Pancreas (tissue), 10 donors: ENCODE results near the gene BAIAP3. TPM values are rescaled to one million over a fixed set of nuclear protein-coding genes. Genes with fewer than 3 reads are reported as not detected.

ENCODE experiments used
- ATAC-seq, 4 donors: fragments of 200-7000 bp; cut with Tn5 transposase; one replicate each; pipeline versions ENCODE4 v1.8.0 to v1.9.1; 2020; ENCODE audit warnings: mild to moderate bottlenecking in 4 of 4, moderate library complexity in 4 of 4
- DNase-seq, 6 donors: peaks; one replicate each; pipeline ENCODE4 v3.0.0-alpha.2; 2020
- FAIRE-seq: peaks from 2 replicates; lab custom pipeline; 2012; peaks lifted over from hg19 to GRCh38; lab: Jason Lieb, UNC
- H3K27ac ChIP-seq, 4 donors: fragments of 200-600 bp; sonication (generic); 1 replicate in 3 of 4; 2 replicates in 1 of 4; pipeline versions ENCODE4 v1.5.0 to v1.8.0; 2020
- H3K27me3 ChIP-seq, 4 donors: fragments of 200-600 bp; one replicate each; pipeline ENCODE4 v1.8.0; 2021
- H3K36me3 ChIP-seq, 3 donors: fragments of 200-600 bp; sonication (generic) in 1 of 3; one replicate each; pipeline versions ENCODE4 v1.5.0 to v1.8.0; 2020 to 2021
- H3K4me1 ChIP-seq, 3 donors: fragments of 200-600 bp; one replicate each; pipeline ENCODE4 v1.8.0; 2021
- H3K4me3 ChIP-seq, 4 donors: fragments of 200-600 bp; sonication (generic) in 2 of 4; one replicate each; pipeline versions ENCODE4 v1.5.0 to v1.8.0; 2020 to 2021
- H3K9me3 ChIP-seq, 4 donors: fragments of 200-600 bp; one replicate each; pipeline ENCODE4 v1.8.0; 2021
- CTCF ChIP-seq, 4 donors: fragments of 200-600 bp; sonication (generic) in 3 of 4; IDR thresholded peaks; one replicate each; pipeline versions ENCODE4 v1.5.0 to v1.8.0; 2021; ENCODE audit warnings: antibody characterized with exemption in 4 of 4
- WGBS, 2 donors: extraction: QIAGEN DNeasy Blood & Tissue Kit; methylation state at CpG; one replicate each; pipeline ENCODE4 v1.1.7; 2013; 5-methylcytosine and 5-hydroxymethylcytosine counted together
- intact Hi-C, 3 donors: fragments of 100-400 bp; cut with DNase I; formaldehyde crosslinking; loops; one replicate each; pipeline versions ENCODE4 v1.11.1 to v1.14.2; 2022
- polyA plus RNA-seq, 2 donors: library from polyadenylated mRNA; stranded (reverse); fragments of 200-250 nt; gene quantifications; one replicate each; pipeline ENCODE4 v1.2.3, GENCODE V29; 2013
- total RNA-seq, 6 donors: library from RNA; stranded (reverse); fragmentation: NEBNext Ultra II Directional in 4 of 6; extraction: Animal tissue kit (Norgen Biotek cat#: 25700) in 4 of 6; gene quantifications; one replicate each; pipeline versions ENCODE4 v1.2.1 to v1.2.4, GENCODE V29; 2021 to 2023
- donor health status: healthy with polysubstance abuse.
- donor health status: DM: no; HTN: no; CAD: no; lungs with moderate emphysema.
- donor health status: DM: no; HTN: no; CAD: no.
- donor health status: control.
- donor health status: control.
- donor health status: Bipolar disorder and iron deficiency.
- donor health status: DM: yes; HTN: yes; CAD: no.
- donor health status: DM: no; HTN: no; CAD: no.
- donor health status: DM: no; HTN: no; CAD: no.
- donor health status: DM: yes; HTN: yes; CAD: no.

The BAIAP3 gene
- total and polyA plus RNA-seq, 8 donors = 2.1 to 110 (median 12.6) TPM

DNA sequence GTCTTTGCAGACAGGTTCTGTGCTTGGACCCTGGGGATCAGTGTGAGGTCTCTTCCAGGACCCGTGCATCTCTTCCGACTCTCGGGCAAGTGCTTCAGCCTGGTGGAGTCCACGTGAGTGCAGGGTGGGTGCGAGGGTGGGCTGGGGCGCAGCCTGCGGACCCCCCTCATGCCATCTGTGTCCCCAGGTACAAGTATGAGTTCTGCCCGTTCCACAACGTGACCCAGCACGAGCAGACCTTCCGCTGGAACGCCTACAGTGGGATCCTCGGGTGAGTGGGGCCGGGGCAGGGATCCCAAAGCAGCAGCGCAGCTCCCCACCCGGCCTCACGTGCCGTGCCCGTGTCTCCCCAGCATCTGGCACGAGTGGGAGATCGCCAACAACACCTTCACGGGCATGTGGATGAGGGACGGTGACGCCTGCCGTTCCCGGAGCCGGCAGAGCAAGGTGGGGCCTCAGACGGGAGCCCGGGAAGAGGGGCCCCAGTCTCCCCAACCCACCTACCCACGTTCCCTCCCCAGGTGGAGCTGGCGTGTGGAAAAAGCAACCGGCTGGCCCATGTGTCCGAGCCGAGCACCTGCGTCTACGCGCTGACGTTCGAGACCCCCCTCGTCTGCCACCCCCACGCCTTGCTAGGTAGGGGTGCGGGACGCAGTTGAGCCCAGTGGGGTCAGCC is 28.4 kb downstream of the BAIAP3 start:
- intact Hi-C loops = no loop called here
- WGBS, 2 donors = 92 to 94% methylated on average over 43 of the region's 43 CpGs
- DNase-seq = no peak
- ATAC-seq = no peak
- Histone ChIP-seq H3K4me3 (no peak overlapping the region), H3K27ac (no peak overlapping the region), H3K36me3 (peaks cover 0 to 30% (median 7%) of the 10 kb centered on the region in 3 donors), H3K4me1 (no peaks in the 10 kb centered on the region), H3K9me3 (no peaks in the 10 kb centered on the region), H3K27me3 (no peaks in the 10 kb centered on the region)
- no peak for TF ChIP-seq CTCF (IDR thresholded peaks at IDR 0.05)
- FAIRE-seq = no peak

DNA sequence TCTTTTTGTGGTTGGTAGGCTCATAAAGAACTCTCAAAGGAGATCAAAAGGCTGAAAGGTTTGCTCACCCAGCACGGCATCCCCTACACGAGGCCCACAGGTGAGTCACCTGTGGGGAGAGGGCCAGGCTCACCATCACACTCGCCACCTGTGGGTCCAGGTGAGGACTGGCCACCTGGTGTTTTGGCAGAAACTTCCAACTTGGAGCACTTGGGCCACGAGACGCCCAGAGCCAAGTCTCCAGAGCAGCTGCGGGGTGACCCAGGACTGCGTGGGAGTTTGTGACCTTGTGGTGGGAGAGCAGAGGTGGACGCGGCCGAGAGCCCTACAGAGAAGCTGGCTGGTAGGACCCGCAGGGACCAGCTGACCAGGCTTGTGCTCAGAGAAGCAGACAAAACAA is 29.4 kb downstream of the BAIAP3 start:
- no peak for FAIRE-seq

GRCh38 chr16:1363501-1364041 is 30.1 kb downstream of the BAIAP3 start:
- H3K27ac ChIP-seq = no peak overlapping the region
- peaks cover 0 to 30% (median 7%) of the 10 kb centered on the region in 3 donors for H3K36me3 ChIP-seq
- DNase-seq (peak in 5 of 6 donors; percentile 24 to 89 (median 70)), ATAC-seq (peak; percentile 81 to 95 (median 90)), FAIRE-seq (no peak)
- no peaks in the 10 kb centered on the region for H3K9me3 ChIP-seq
- H3K4me1 ChIP-seq = no peaks in the 10 kb centered on the region
- WGBS, 2 donors = 41 to 43% methylated on average over 15 to 18 of the region's 18 CpGs
- no peaks in the 10 kb centered on the region for H3K27me3 ChIP-seq
- H3K4me3 ChIP-seq = no peak overlapping the region
- intact Hi-C loops = no loop called here
- peak; percentile 60 to 72 (median 64) for TF ChIP-seq CTCF (IDR thresholded peaks at IDR 0.05)

More for the DNA sequence above, 29.4 kb downstream of the BAIAP3 start:
- Histone ChIP-seq H3K27ac (no peak overlapping the region), H3K27me3 (no peaks in the 10 kb centered on the region), H3K4me3 (no peak overlapping the region), H3K9me3 (no peaks in the 10 kb centered on the region), H3K36me3 (peaks cover 0 to 30% (median 7%) of the 10 kb centered on the region in 3 donors), H3K4me1 (no peaks in the 10 kb centered on the region)
- intact Hi-C loops = no loop called here
- TF ChIP-seq CTCF (IDR thresholded peaks at IDR 0.05) = no peak
- peak in 3 of 6 donors; percentile 26 to 59 (median 34) for DNase-seq
- ATAC-seq = peak in 2 of 4 donors; percentile 13 to 21
- 45 to 51% methylated on average over 11 of the region's 11 CpGs for WGBS, 2 donors

GRCh38 chr16:1364510-1364909 is 31.1 kb downstream of the BAIAP3 start:
- 88% methylated on average over 22 of the region's 22 CpGs for WGBS, 2 donors

More at GRCh38 chr16:1364510-1364909, 31.1 kb downstream of the BAIAP3 start:
- Histone ChIP-seq H3K36me3 (peaks cover 0 to 30% (median 7%) of the 10 kb centered on the region in 3 donors), H3K4me1 (no peaks in the 10 kb centered on the region), H3K27ac (no peak overlapping the region), H3K4me3 (no peak overlapping the region), H3K9me3 (no peaks in the 10 kb centered on the region), H3K27me3 (no peaks in the 10 kb centered on the region)
- ATAC-seq = no peak
- FAIRE-seq = no peak
- no peak for TF ChIP-seq CTCF (IDR thresholded peaks at IDR 0.05)
- intact Hi-C loops = no loop called here
- DNase-seq = no peak
